IPS DF 6.9 (cell line): ENCODE measurements around the gene SYT17.

Source experiments
- DNase-seq: peaks from one replicate; pipeline ENCODE4 v3.0.0-alpha.2; 2013; ENCODE audit warnings: low read depth, low spot score
- H3K27ac ChIP-seq: one replicate; pipeline ENCODE4 v1.5.1; 2013; ENCODE audit warnings: low read length, control low read depth
- H3K27me3 ChIP-seq: 2 replicates; pipeline ENCODE4 v1.6.1; 2013; ENCODE audit warnings: mild to moderate bottlenecking, low read length; ENCODE audit not compliant: control insufficient read depth, insufficient read depth
- H3K36me3 ChIP-seq: 2 replicates; pipeline ENCODE4 v1.6.1; 2013; ENCODE audit warnings: low read length; ENCODE audit not compliant: control insufficient read depth, insufficient read depth
- H3K4me1 ChIP-seq: 2 replicates; pipeline ENCODE4 v1.6.1; 2013; ENCODE audit warnings: low read length; ENCODE audit not compliant: control insufficient read depth, insufficient read depth
- H3K4me3 ChIP-seq: 2 replicates; pipeline ENCODE4 v1.5.1; 2013; ENCODE audit warnings: mild to moderate bottlenecking, low read length
- H3K9me3 ChIP-seq: 2 replicates; pipeline ENCODE4 v1.6.1; 2013; ENCODE audit warnings: low read length, inconsistent platforms; ENCODE audit not compliant: control insufficient read depth, insufficient read depth
- WGBS: extraction: QIAGEN DNeasy Blood & Tissue Kit; methylation state at CpG from one replicate; pipeline ENCODE4 v1.1.7; 2013; ENCODE audit warnings: mixed read lengths, missing lambda C conversion rate; ENCODE audit not compliant: insufficient read length, insufficient coverage; 5-methylcytosine and 5-hydroxymethylcytosine counted together

The SYT17 gene

GRCh38 chr16:19138601-19139000 lies 29.4 kb upstream of the SYT17 start:
- DNase-seq, result no peak
- H3K27ac ChIP-seq, result no peak overlapping the region

GRCh38 chr16:19139436-19140091 lies 28.5 kb upstream of the SYT17 start:
- H3K36me3 ChIP-seq, result no peaks in the 10 kb centered on the region
- no CpG with 5 or more reads among the region's 5 CpGs for WGBS
- no peak overlapping the region for H3K4me3 ChIP-seq
- H3K4me1 ChIP-seq, result no peaks in the 10 kb centered on the region
- DNase-seq, result no peak
- H3K27me3 ChIP-seq, result no peaks in the 10 kb centered on the region
- no peak overlapping the region for H3K27ac ChIP-seq
- no peaks in the 10 kb centered on the region for H3K9me3 ChIP-seq

More at GRCh38 chr16:19138601-19139000, 29.4 kb upstream of the SYT17 start:
- Histone ChIP-seq H3K9me3 (no peaks in the 10 kb centered on the region), H3K36me3 (no peaks in the 10 kb centered on the region), H3K27me3 (no peaks in the 10 kb centered on the region), H3K4me1 (no peaks in the 10 kb centered on the region), H3K4me3 (no peak overlapping the region)
- no CpG with 5 or more reads among the region's 4 CpGs for WGBS

- Histone ChIP-seq H3K4me1 (no peaks in the 10 kb centered on the region), H3K27ac (no peak overlapping the region), H3K9me3 (no peaks in the 10 kb centered on the region), H3K36me3 (no peaks in the 10 kb centered on the region), H3K27me3 (no peaks in the 10 kb centered on the region), H3K4me3 (no peak overlapping the region)
- WGBS, result no CpG with 5 or more reads among the region's 2 CpGs
- no peak for DNase-seq
Observed at GRCh38 chr16:19140396-19140795, 27.6 kb upstream of the SYT17 start.

- no peaks in the 10 kb centered on the region for H3K4me1 ChIP-seq
- H3K9me3 ChIP-seq, result no peaks in the 10 kb centered on the region
- H3K27me3 ChIP-seq, result no peaks in the 10 kb centered on the region
- no peak overlapping the region for H3K4me3 ChIP-seq
- no peak for DNase-seq
- no CpG with 5 or more reads among the region's 8 CpGs for WGBS
- H3K27ac ChIP-seq, result no peak overlapping the region
- no peaks in the 10 kb centered on the region for H3K36me3 ChIP-seq
Observed at GRCh38 chr16:19142939-19143598, 25.0 kb upstream of the SYT17 start.

- no peak overlapping the region for H3K27ac ChIP-seq
- H3K9me3 ChIP-seq, result no peaks in the 10 kb centered on the region
- no CpG with 5 or more reads among the region's 9 CpGs for WGBS
- no peaks in the 10 kb centered on the region for H3K27me3 ChIP-seq
- H3K4me3 ChIP-seq, result no peak overlapping the region
- H3K4me1 ChIP-seq, result no peaks in the 10 kb centered on the region
- no peak for DNase-seq
- no peaks in the 10 kb centered on the region for H3K36me3 ChIP-seq
Observed at GRCh38 chr16:19143599-19143956, 24.5 kb upstream of the SYT17 start.

- DNase-seq, result no peak
- H3K27me3 ChIP-seq, result no peaks in the 10 kb centered on the region
- H3K36me3 ChIP-seq, result no peaks in the 10 kb centered on the region
- H3K4me3 ChIP-seq, result no peak overlapping the region
- no CpG with 5 or more reads among the region's 3 CpGs for WGBS
- H3K9me3 ChIP-seq, result no peaks in the 10 kb centered on the region
- H3K27ac ChIP-seq, result no peak overlapping the region
- H3K4me1 ChIP-seq, result no peaks in the 10 kb centered on the region
Observed at GRCh38 chr16:19145010-19145409, 23.0 kb upstream of the SYT17 start.

- Histone ChIP-seq H3K4me3 (no peak overlapping the region), H3K36me3 (no peaks in the 10 kb centered on the region), H3K27ac (no peak overlapping the region), H3K9me3 (no peaks in the 10 kb centered on the region), H3K27me3 (no peaks in the 10 kb centered on the region), H3K4me1 (no peaks in the 10 kb centered on the region)
- WGBS, result no CpG with 5 or more reads among the region's 4 CpGs
- no peak for DNase-seq
Observed at GRCh38 chr16:19147126-19147525, 20.9 kb upstream of the SYT17 start.

GRCh38 chr16:19147627-19148026 lies 20.4 kb upstream of the SYT17 start:
- no peaks in the 10 kb centered on the region for H3K9me3 ChIP-seq
- no peaks in the 10 kb centered on the region for H3K27me3 ChIP-seq
- DNase-seq, result no peak
- H3K27ac ChIP-seq, result no peak overlapping the region
- H3K4me1 ChIP-seq, result no peaks in the 10 kb centered on the region
- H3K36me3 ChIP-seq, result no peaks in the 10 kb centered on the region
- H3K4me3 ChIP-seq, result no peak overlapping the region
- WGBS, result no CpG with 5 or more reads among the region's 4 CpGs

- no peak overlapping the region for H3K27ac ChIP-seq
- WGBS, result no CpG with 5 or more reads among the region's 5 CpGs
- no peak overlapping the region for H3K4me3 ChIP-seq
- H3K27me3 ChIP-seq, result no peaks in the 10 kb centered on the region
- H3K36me3 ChIP-seq, result no peaks in the 10 kb centered on the region
- no peak for DNase-seq
- H3K9me3 ChIP-seq, result no peaks in the 10 kb centered on the region
- H3K4me1 ChIP-seq, result no peaks in the 10 kb centered on the region
Observed at GRCh38 chr16:19148189-19148588, 19.9 kb upstream of the SYT17 start.

GRCh38 chr16:19151310-19151709 lies 16.7 kb upstream of the SYT17 start:
- WGBS, result no CpG with 5 or more reads among the region's 2 CpGs
- no peak for DNase-seq
- no peaks in the 10 kb centered on the region for H3K4me1 ChIP-seq

GRCh38 chr16:19152042-19152441 lies 16.0 kb upstream of the SYT17 start:
- WGBS, result no CpG with 5 or more reads among the region's 1 CpG
- Histone ChIP-seq H3K9me3 (no peaks in the 10 kb centered on the region), H3K4me3 (no peak overlapping the region), H3K4me1 (no peaks in the 10 kb centered on the region), H3K27ac (no peak overlapping the region), H3K27me3 (no peaks in the 10 kb centered on the region), H3K36me3 (no peaks in the 10 kb centered on the region)
- no peak for DNase-seq

More at GRCh38 chr16:19151310-19151709, 16.7 kb upstream of the SYT17 start:
- Histone ChIP-seq H3K36me3 (no peaks in the 10 kb centered on the region), H3K27me3 (no peaks in the 10 kb centered on the region), H3K4me3 (no peak overlapping the region), H3K9me3 (no peaks in the 10 kb centered on the region), H3K27ac (no peak overlapping the region)
